22Rv1 (cell line): ENCODE data around the gene MCUB.

Experiments
- ZFX ChIP-seq: fragments of 450-650 bp; IDR thresholded peaks from 2 replicates; pipeline ENCODE4 v1.6.1; 2017; ENCODE audit warnings: antibody characterized with exemption, borderline replicate concordance
- TF ChIP-seq, protein P1 (sequence below): fragments of 450-650 bp; IDR thresholded peaks from 2 replicates; pipeline ENCODE4 v1.5.1; 2017; ENCODE audit warnings: mild to moderate bottlenecking

DNA sequence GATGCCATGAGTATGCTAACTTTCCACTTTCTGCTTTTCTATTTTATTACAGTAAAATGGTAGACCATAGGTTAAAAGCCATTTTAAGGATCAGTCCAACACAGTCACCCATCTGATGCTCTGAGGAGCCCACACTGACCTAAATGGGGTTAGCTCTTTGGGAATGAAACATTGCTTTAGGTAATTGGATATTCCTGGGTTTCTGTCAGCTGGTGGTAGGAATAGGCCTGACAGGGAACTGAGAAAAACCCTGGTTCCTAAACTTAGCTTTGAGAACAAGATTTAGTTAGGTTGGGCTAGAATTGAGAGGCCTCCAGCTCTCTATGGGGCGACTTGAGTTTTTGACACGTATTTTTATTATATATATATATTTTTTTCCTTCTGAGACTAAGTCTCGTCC lies 40.4 kb downstream of the MCUB start:
- TF ChIP-seq, protein P1, sequence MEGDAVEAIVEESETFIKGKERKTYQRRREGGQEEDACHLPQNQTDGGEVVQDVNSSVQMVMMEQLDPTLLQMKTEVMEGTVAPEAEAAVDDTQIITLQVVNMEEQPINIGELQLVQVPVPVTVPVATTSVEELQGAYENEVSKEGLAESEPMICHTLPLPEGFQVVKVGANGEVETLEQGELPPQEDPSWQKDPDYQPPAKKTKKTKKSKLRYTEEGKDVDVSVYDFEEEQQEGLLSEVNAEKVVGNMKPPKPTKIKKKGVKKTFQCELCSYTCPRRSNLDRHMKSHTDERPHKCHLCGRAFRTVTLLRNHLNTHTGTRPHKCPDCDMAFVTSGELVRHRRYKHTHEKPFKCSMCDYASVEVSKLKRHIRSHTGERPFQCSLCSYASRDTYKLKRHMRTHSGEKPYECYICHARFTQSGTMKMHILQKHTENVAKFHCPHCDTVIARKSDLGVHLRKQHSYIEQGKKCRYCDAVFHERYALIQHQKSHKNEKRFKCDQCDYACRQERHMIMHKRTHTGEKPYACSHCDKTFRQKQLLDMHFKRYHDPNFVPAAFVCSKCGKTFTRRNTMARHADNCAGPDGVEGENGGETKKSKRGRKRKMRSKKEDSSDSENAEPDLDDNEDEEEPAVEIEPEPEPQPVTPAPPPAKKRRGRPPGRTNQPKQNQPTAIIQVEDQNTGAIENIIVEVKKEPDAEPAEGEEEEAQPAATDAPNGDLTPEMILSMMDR, result no peak
- no peak for TF ChIP-seq ZFX
